H9 (cell line): ENCODE measurements around the gene DUOX1. TPM values are rescaled to one million over a fixed set of nuclear protein-coding genes. Genes with fewer than 3 reads are reported as not detected.
A peak's percentile ranks its signal among the peaks of the same experiment; 100 is the strongest.

Experiments
- DNase-seq: peaks from one replicate; pipeline ENCODE4 v3.0.0-alpha.2; 2017
- H2AFZ ChIP-seq: one replicate; pipeline ENCODE4 v1.6.1; 2013; ENCODE audit warnings: mild to moderate bottlenecking, low read length, control low read depth, moderate library complexity
- H2AK5ac ChIP-seq: 2 replicates; pipeline ENCODE4 v1.6.1; 2013; ENCODE audit warnings: low read length, control low read depth, mixed read lengths; ENCODE audit not compliant: insufficient read length
- H2BK120ac ChIP-seq: one replicate; pipeline ENCODE4 v1.6.1; 2013; ENCODE audit warnings: low read depth, mild to moderate bottlenecking, low read length, control low read depth, inconsistent platforms; ENCODE audit not compliant: poor library complexity, severe bottlenecking
- H2BK12ac ChIP-seq: 2 replicates; pipeline ENCODE4 v1.6.1; 2013; ENCODE audit warnings: low read length, control low read depth, mixed read lengths, low read depth; ENCODE audit not compliant: insufficient read length
- H2BK15ac ChIP-seq: 2 replicates; pipeline ENCODE4 v1.6.1; 2013; ENCODE audit warnings: low read depth, low read length, control low read depth
- H2BK20ac ChIP-seq: one replicate; pipeline ENCODE4 v1.6.1; 2013; ENCODE audit warnings: low read depth, mild to moderate bottlenecking, low read length, control low read depth, inconsistent platforms; ENCODE audit not compliant: poor library complexity, severe bottlenecking
- H2BK5ac ChIP-seq: 2 replicates; pipeline ENCODE4 v1.6.1; 2013; ENCODE audit warnings: low read length, control low read depth, mixed read lengths; ENCODE audit not compliant: insufficient read length
- H3K14ac ChIP-seq: 2 replicates; pipeline ENCODE4 v1.6.1; 2013; ENCODE audit warnings: low read length, control low read depth; ENCODE audit not compliant: insufficient read depth
- H3K18ac ChIP-seq: 2 replicates; pipeline ENCODE4 v1.6.1; 2013; ENCODE audit warnings: low read depth, mild to moderate bottlenecking, mixed read lengths, low read length, control low read depth; ENCODE audit not compliant: insufficient read length
- H3K23ac ChIP-seq: 2 replicates; pipeline ENCODE4 v1.6.1; 2013; ENCODE audit warnings: low read length, control low read depth, mixed read lengths, low read depth; ENCODE audit not compliant: insufficient read length
- H3K23me2 ChIP-seq: 2 replicates; pipeline ENCODE4 v1.6.1; 2013; ENCODE audit warnings: low read depth, mild to moderate bottlenecking, mixed read lengths, low read length, control low read depth; ENCODE audit not compliant: insufficient read length, poor library complexity, severe bottlenecking
- H3K27ac ChIP-seq: 2 replicates; pipeline ENCODE4 v1.5.1; 2013; ENCODE audit warnings: low read length, control low read depth, mixed read lengths, low read depth; ENCODE audit not compliant: insufficient read length
- H3K27me3 ChIP-seq: 2 replicates; pipeline ENCODE4 v1.6.1; 2013; ENCODE audit warnings: low read length, control low read depth, inconsistent platforms; ENCODE audit not compliant: insufficient read depth
- H3K4ac ChIP-seq: 2 replicates; pipeline ENCODE4 v1.6.1; 2013; ENCODE audit warnings: low read depth, mild to moderate bottlenecking, control low read depth, inconsistent platforms, low read length, moderate library complexity
- H3K4me1 ChIP-seq: 2 replicates; pipeline ENCODE4 v1.6.1; 2013; ENCODE audit warnings: low read length, control low read depth, inconsistent platforms; ENCODE audit not compliant: insufficient read depth
- H3K4me2 ChIP-seq: 2 replicates; pipeline ENCODE4 v1.6.1; 2013; ENCODE audit warnings: low read length, control low read depth, mixed read lengths; ENCODE audit not compliant: insufficient read length, insufficient read depth
- H3K56ac ChIP-seq: 2 replicates; pipeline ENCODE4 v1.6.1; 2013; ENCODE audit warnings: low read depth, mild to moderate bottlenecking, mixed read lengths, low read length, control low read depth; ENCODE audit not compliant: insufficient read length
- H3K79me1 ChIP-seq: 2 replicates; pipeline ENCODE4 v1.6.1; 2013; ENCODE audit warnings: low read depth, mild to moderate bottlenecking, moderate library complexity, low read length, control low read depth, inconsistent platforms; ENCODE audit not compliant: insufficient read depth, poor library complexity, severe bottlenecking
- H3K79me2 ChIP-seq: 2 replicates; pipeline ENCODE4 v1.6.1; 2013; ENCODE audit warnings: low read length, control low read depth, inconsistent platforms; ENCODE audit not compliant: insufficient read depth
- H3K9ac ChIP-seq: 2 replicates; pipeline ENCODE4 v1.6.1; 2013; ENCODE audit warnings: low read length, control low read depth, mixed read lengths; ENCODE audit not compliant: insufficient read length; ENCODE audit errors: extremely low read depth
- H3K9me3 ChIP-seq: one replicate; pipeline ENCODE4 v1.6.1; 2013; ENCODE audit warnings: low read depth, low read length, inconsistent platforms; ENCODE audit not compliant: control insufficient read depth
- H3T11ph ChIP-seq: one replicate; pipeline ENCODE4 v1.6.1; 2013; ENCODE audit warnings: mild to moderate bottlenecking, low read length, control low read depth, inconsistent platforms
- H4K20me1 ChIP-seq: one replicate; pipeline ENCODE4 v1.6.1; 2013; ENCODE audit not compliant: control insufficient read depth, insufficient read length, insufficient read depth
- H4K5ac ChIP-seq: 2 replicates; pipeline ENCODE4 v1.6.1; 2013; ENCODE audit warnings: low read depth, mild to moderate bottlenecking, mixed read lengths, low read length, control low read depth; ENCODE audit not compliant: insufficient read length
- H4K8ac ChIP-seq: replicated peaks from 2 replicates; pipeline ENCODE4 v1.6.1; 2013; ENCODE audit warnings: low read length, control low read depth, mixed read lengths, low read depth; ENCODE audit not compliant: insufficient read length
- H4K91ac ChIP-seq: 2 replicates; pipeline ENCODE4 v1.6.1; 2013; ENCODE audit warnings: low read depth, mild to moderate bottlenecking, moderate library complexity, mixed read lengths, low read length, control low read depth; ENCODE audit not compliant: insufficient read length
- H3K27ac Mint-ChIP-seq, 3 experiments: 2 replicates in 2 of 3; 3 replicates in 1 of 3; pipeline ENCODE4 v1.8.0; 2020 to 2021; ENCODE audit warnings: mixed read lengths in 3 of 3, mild to moderate bottlenecking in 1 of 3, moderate library complexity in 1 of 3
- H3K27me3 Mint-ChIP-seq: 2 replicates; pipeline ENCODE4 v1.8.0; 2021; ENCODE audit warnings: low read depth, mild to moderate bottlenecking, moderate library complexity, mixed read lengths
- H3K36me3 Mint-ChIP-seq, 3 experiments: 2 replicates in 2 of 3; 3 replicates in 1 of 3; pipeline ENCODE4 v1.8.0; 2020 to 2021; ENCODE audit warnings: low read depth in 3 of 3, mixed read lengths in 3 of 3; ENCODE audit not compliant: insufficient read depth in 1 of 3
- H3K4me1 Mint-ChIP-seq, 2 experiments: 2 replicates each; pipeline ENCODE4 v1.8.0; 2020; ENCODE audit warnings: mixed read lengths in 2 of 2
- H3K4me3 Mint-ChIP-seq, 2 experiments: 2 replicates in 1 of 2; 3 replicates in 1 of 2; pipeline ENCODE4 v1.8.0; 2020 to 2021; ENCODE audit warnings: mild to moderate bottlenecking in 2 of 2, mixed read lengths in 2 of 2, moderate library complexity in 1 of 2
- H3K9me3 Mint-ChIP-seq, 2 experiments: 2 replicates in 1 of 2; 3 replicates in 1 of 2; pipeline ENCODE4 v1.8.0; 2020; ENCODE audit warnings: mild to moderate bottlenecking in 2 of 2, mixed read lengths in 2 of 2, moderate library complexity in 1 of 2
- WGBS: extraction: QIAGEN DNeasy Blood & Tissue Kit; methylation state at CpG from one replicate; pipeline ENCODE4 v1.1.7; 2013; ENCODE audit warnings: missing lambda C conversion rate, low lambda C conversion rate, mixed read lengths; ENCODE audit not compliant: insufficient read length; ENCODE audit errors: extremely low coverage; 5-methylcytosine and 5-hydroxymethylcytosine counted together
- total RNA-seq: library from RNA; stranded (reverse); gene quantifications from 2 replicates; pipeline ENCODE4 v1.2.1, GENCODE V29; 2021
- TF ChIP-seq, protein P1 (sequence below): fragments of 200-600 bp; sonication (generic); conservative IDR thresholded peaks from 3 replicates; pipeline ENCODE4 v1.8.0; 2021; ENCODE audit warnings: antibody characterized with exemption, mild to moderate bottlenecking

Gene DUOX1
- total RNA-seq, 1 experiment from 2014 or later, result 2.6 TPM

DNA sequence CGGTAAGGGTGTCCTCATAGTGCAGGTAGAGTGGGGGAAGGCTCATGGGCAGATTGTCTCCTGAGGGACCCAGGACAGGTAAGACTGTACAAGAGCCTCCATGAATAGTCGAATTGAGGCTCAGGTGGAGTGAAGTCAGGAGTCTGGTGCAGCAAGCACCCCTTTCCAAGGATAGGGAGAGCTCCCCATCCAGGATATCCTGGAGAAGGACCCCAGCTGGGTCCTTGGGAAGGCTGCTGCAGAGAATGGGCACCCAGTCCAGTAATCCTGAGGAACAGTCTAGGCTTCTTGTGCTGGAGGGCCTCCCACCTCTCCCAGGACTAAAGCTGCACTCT is 15.1 kb upstream of the DUOX1 start:
- no CpG with 5 or more reads among the region's 2 CpGs for WGBS

More for the DNA sequence above, 15.1 kb upstream of the DUOX1 start:
- H3K4me3 Mint-ChIP-seq, result peak overlapping the region in 1 of 2 experiments; percentile 73; a peak in 2 of 5 replicates
- Histone ChIP-seq H3K9ac (no peak overlapping the region), H2BK20ac (no peak overlapping the region), H2BK12ac (no peak overlapping the region), H3K79me1 (no peaks in the 10 kb centered on the region), H3K4me1 (no peaks in the 10 kb centered on the region; the same call in 1 of the 2 replicates), H4K5ac (no peak overlapping the region), H3K27me3 (peaks cover 73% of the 10 kb centered on the region), H3K4me2 (peak overlapping the region; percentile 54), H3K4ac (no peak overlapping the region), H4K8ac (no peak overlapping the region), H2BK15ac (no peak overlapping the region), H3K23ac (no peak overlapping the region), H3K79me2 (no peaks in the 10 kb centered on the region), H3K27ac (no peak overlapping the region), H3K56ac (no peak overlapping the region), H3K18ac (no peak overlapping the region), H2AK5ac (no peak overlapping the region), H3K9me3 (no peaks in the 10 kb centered on the region), H2AFZ (no peak overlapping the region), H3K23me2 (peaks cover 2% of the 10 kb centered on the region), H3K14ac (no peak overlapping the region), H2BK5ac (no peak overlapping the region), H2BK120ac (no peak overlapping the region), H3T11ph (no peak overlapping the region), H4K91ac (no peak overlapping the region), H4K20me1 (peaks cover 6% of the 10 kb centered on the region)
- no peak for DNase-seq
- peaks cover 88% of the 10 kb centered on the region for H3K27me3 Mint-ChIP-seq
- peaks cover 6 to 13% of the 10 kb centered on the region in 2 experiments for H3K9me3 Mint-ChIP-seq
- no peak overlapping the region for H3K27ac Mint-ChIP-seq
- TF ChIP-seq, protein P1, sequence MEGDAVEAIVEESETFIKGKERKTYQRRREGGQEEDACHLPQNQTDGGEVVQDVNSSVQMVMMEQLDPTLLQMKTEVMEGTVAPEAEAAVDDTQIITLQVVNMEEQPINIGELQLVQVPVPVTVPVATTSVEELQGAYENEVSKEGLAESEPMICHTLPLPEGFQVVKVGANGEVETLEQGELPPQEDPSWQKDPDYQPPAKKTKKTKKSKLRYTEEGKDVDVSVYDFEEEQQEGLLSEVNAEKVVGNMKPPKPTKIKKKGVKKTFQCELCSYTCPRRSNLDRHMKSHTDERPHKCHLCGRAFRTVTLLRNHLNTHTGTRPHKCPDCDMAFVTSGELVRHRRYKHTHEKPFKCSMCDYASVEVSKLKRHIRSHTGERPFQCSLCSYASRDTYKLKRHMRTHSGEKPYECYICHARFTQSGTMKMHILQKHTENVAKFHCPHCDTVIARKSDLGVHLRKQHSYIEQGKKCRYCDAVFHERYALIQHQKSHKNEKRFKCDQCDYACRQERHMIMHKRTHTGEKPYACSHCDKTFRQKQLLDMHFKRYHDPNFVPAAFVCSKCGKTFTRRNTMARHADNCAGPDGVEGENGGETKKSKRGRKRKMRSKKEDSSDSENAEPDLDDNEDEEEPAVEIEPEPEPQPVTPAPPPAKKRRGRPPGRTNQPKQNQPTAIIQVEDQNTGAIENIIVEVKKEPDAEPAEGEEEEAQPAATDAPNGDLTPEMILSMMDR, result no peak
- peaks cover 20 to 38% of the 10 kb centered on the region in 2 experiments for H3K4me1 Mint-ChIP-seq
- no peaks in the 10 kb centered on the region; a peak in 1 of 7 replicates for H3K36me3 Mint-ChIP-seq
